ENCODE measurements around the gene CAMK2D. TPM values are rescaled to one million over a fixed set of nuclear protein-coding genes. Genes with fewer than 3 reads are reported as not detected.

Gene CAMK2D
- total RNA-seq, 1 experiment from 2014 or later: 7.9 TPM

GRCh38 chr4:113474017-113474416, 287.5 kb downstream of the CAMK2D start:
- DNase-seq (ENCODE audit: low read depth): no peak

- DNase-seq (ENCODE audit: low read depth): no peak
These were observed 288.7 kb downstream of the CAMK2D start for GRCh38 chr4:113472864-113473263.

GRCh38 chr4:113471146-113471860, 290.2 kb downstream of the CAMK2D start:
- no peak for DNase-seq (ENCODE audit: low read depth)

- no peak for DNase-seq (ENCODE audit: low read depth)
These were observed 291.6 kb downstream of the CAMK2D start for GRCh38 chr4:113469926-113470325.

- no peak for DNase-seq (ENCODE audit: low read depth)
These were observed 292.5 kb downstream of the CAMK2D start for GRCh38 chr4:113469023-113469390.

GRCh38 chr4:113468165-113469022, 293.1 kb downstream of the CAMK2D start:
- peak; percentile 89 for DNase-seq (ENCODE audit: low read depth)

- peak; percentile 40 for DNase-seq (ENCODE audit: low read depth)
These were observed 294.0 kb downstream of the CAMK2D start for GRCh38 chr4:113467581-113467980.

GRCh38 chr4:113462286-113462685, 299.3 kb downstream of the CAMK2D start:
- no peak for DNase-seq (ENCODE audit: low read depth)

GRCh38 chr4:113461281-113461680, 300.3 kb downstream of the CAMK2D start:
- no peak for DNase-seq (ENCODE audit: low read depth)

GRCh38 chr4:113457886-113458285, 303.7 kb downstream of the CAMK2D start:
- no peak for DNase-seq (ENCODE audit: low read depth)

GRCh38 chr4:113457121-113457520, 304.4 kb downstream of the CAMK2D start:
- DNase-seq (ENCODE audit: low read depth): no peak

- no peak for DNase-seq (ENCODE audit: low read depth)
These were observed 306.5 kb downstream of the CAMK2D start for GRCh38 chr4:113455061-113455460.

GRCh38 chr4:113452868-113453620, 308.5 kb downstream of the CAMK2D start:
- peak; percentile 21 for DNase-seq (ENCODE audit: low read depth)

GRCh38 chr4:113452152-113452551, 309.4 kb downstream of the CAMK2D start:
- DNase-seq (ENCODE audit: low read depth): no peak

GRCh38 chr4:113450295-113451080, 311.1 kb downstream of the CAMK2D start:
- no peak for DNase-seq (ENCODE audit: low read depth)

GRCh38 chr4:113449410-113449974, 312.0 kb downstream of the CAMK2D start:
- DNase-seq (ENCODE audit: low read depth): no peak

GRCh38 chr4:113447769-113448168, 313.8 kb downstream of the CAMK2D start:
- DNase-seq (ENCODE audit: low read depth): no peak

GRCh38 chr4:113447061-113447460, 314.5 kb downstream of the CAMK2D start:
- no peak for DNase-seq (ENCODE audit: low read depth)

- peak; percentile 35 for DNase-seq (ENCODE audit: low read depth)
These were observed 315.5 kb downstream of the CAMK2D start for GRCh38 chr4:113446019-113446418.

GRCh38 chr4:113445286-113445685, 316.3 kb downstream of the CAMK2D start:
- peak; percentile 52 for DNase-seq (ENCODE audit: low read depth)

GRCh38 chr4:113444386-113444785, 317.2 kb downstream of the CAMK2D start:
- DNase-seq (ENCODE audit: low read depth): no peak

All from Daoy (cell line).